ENCODE results near the gene KLHDC7A.

KLHDC7A gene

GRCh38 chr1:18513995-18514394 is 33.3 kb downstream of the KLHDC7A start:
- in situ Hi-C loops (cut with HindIII; ENCODE audit: low sequenced_read_pairs), result no loop called here
- no peak for TF ChIP-seq CTCF (IDR thresholded peaks at IDR 0.05; ENCODE audit: low read depth, low read length, missing control alignments)
- no peak for DNase-seq (ENCODE audit: low read depth)
- no peak overlapping the region for H3K4me3 ChIP-seq (ENCODE audit: low read depth, low read length)

- in situ Hi-C loops (cut with HindIII; ENCODE audit: low sequenced_read_pairs), result no loop called here
- TF ChIP-seq CTCF (IDR thresholded peaks at IDR 0.05; ENCODE audit: low read depth, low read length, missing control alignments), result no peak
- no peak for DNase-seq (ENCODE audit: low read depth)
- H3K4me3 ChIP-seq (ENCODE audit: low read depth, low read length), result no peak overlapping the region
Observed at GRCh38 chr1:18515120-18515667, 34.5 kb downstream of the KLHDC7A start.

- H3K4me3 ChIP-seq (ENCODE audit: low read depth, low read length), result no peak overlapping the region
Observed at GRCh38 chr1:18516473-18516872, 35.7 kb downstream of the KLHDC7A start.

GRCh38 chr1:18526436-18527275 is 45.9 kb downstream of the KLHDC7A start:
- no peak overlapping the region for H3K4me3 ChIP-seq (ENCODE audit: low read depth, low read length)
- no peak for DNase-seq (ENCODE audit: low read depth)
- TF ChIP-seq CTCF (IDR thresholded peaks at IDR 0.05; ENCODE audit: low read depth, low read length, missing control alignments), result no peak
- in situ Hi-C loops (cut with HindIII; ENCODE audit: low sequenced_read_pairs), result no loop called here

More at GRCh38 chr1:18516473-18516872, 35.7 kb downstream of the KLHDC7A start:
- in situ Hi-C loops (cut with HindIII; ENCODE audit: low sequenced_read_pairs), result no loop called here
- TF ChIP-seq CTCF (IDR thresholded peaks at IDR 0.05; ENCODE audit: low read depth, low read length, missing control alignments), result no peak
- DNase-seq (ENCODE audit: low read depth), result no peak

- in situ Hi-C loops (cut with HindIII; ENCODE audit: low sequenced_read_pairs), result no loop called here
- H3K4me3 ChIP-seq (ENCODE audit: low read depth, low read length), result no peak overlapping the region
- no peak for TF ChIP-seq CTCF (IDR thresholded peaks at IDR 0.05; ENCODE audit: low read depth, low read length, missing control alignments)
- DNase-seq (ENCODE audit: low read depth), result no peak
Observed at GRCh38 chr1:18527514-18527913, 46.8 kb downstream of the KLHDC7A start.

GRCh38 chr1:18527921-18528320 is 47.2 kb downstream of the KLHDC7A start:
- no peak for TF ChIP-seq CTCF (IDR thresholded peaks at IDR 0.05; ENCODE audit: low read depth, low read length, missing control alignments)

More at GRCh38 chr1:18527921-18528320, 47.2 kb downstream of the KLHDC7A start:
- H3K4me3 ChIP-seq (ENCODE audit: low read depth, low read length), result no peak overlapping the region
- no peak for DNase-seq (ENCODE audit: low read depth)
- in situ Hi-C loops (cut with HindIII; ENCODE audit: low sequenced_read_pairs), result no loop called here

Measured in astrocyte of the cerebellum (primary cell).